ENCODE results near the gene LRFN4. TPM values are rescaled to one million over a fixed set of nuclear protein-coding genes. Genes with fewer than 3 reads are reported as not detected.
A peak's percentile ranks its signal among the peaks of the same experiment; 100 is the strongest.

Gene LRFN4
- total RNA-seq, 2 donors from 2014 or later: 20.7 to 51.7 TPM

DNA sequence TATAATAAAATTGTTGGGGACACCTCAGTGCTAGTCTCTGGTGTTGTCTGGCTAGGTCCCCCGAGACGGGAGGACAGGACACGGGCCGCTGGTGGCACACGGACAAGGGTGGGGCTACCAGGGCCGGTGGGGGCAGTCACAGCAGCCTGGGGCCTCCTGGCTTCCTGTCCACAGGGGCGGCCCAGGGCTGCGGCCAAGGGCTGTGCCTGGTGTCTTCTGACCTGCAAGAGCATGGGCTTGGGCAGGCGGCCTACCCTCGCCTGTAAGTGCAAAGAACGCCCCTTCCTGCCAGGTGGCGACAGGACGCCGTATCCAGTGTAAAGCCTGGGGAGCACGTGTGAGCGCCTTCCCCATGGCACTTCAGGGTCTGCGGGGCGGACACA, 3.6 kb downstream of the LRFN4 start:
- no peak for DNase-seq
- H3K9me3 ChIP-seq: no peaks in the 10 kb centered on the region
- no peak for TF ChIP-seq CTCF (IDR thresholded peaks at IDR 0.05)
- no peaks in the 10 kb centered on the region for H3K36me3 ChIP-seq
- H3K27me3 ChIP-seq: no peaks in the 10 kb centered on the region
- intact Hi-C loops (cut with DNase I): no loop called here
- no peak overlapping the region for H3K27ac ChIP-seq
- H3K4me3 ChIP-seq: no peak overlapping the region
- H3K4me1 ChIP-seq: peaks cover 11% of the 10 kb centered on the region
- no peak overlapping the region for H3K9ac ChIP-seq (ENCODE audit: low read depth in 2 of 2, low read length in 2 of 2)

GRCh38 chr11:66861038-66861773, 4.3 kb downstream of the LRFN4 start:
- no peak for DNase-seq
- TF ChIP-seq CTCF (IDR thresholded peaks at IDR 0.05): no peak
- Histone ChIP-seq H3K9ac (ENCODE audit: low read depth in 2 of 2, low read length in 2 of 2) (no peak overlapping the region), H3K9me3 (no peaks in the 10 kb centered on the region), H3K4me3 (no peak overlapping the region), H3K27ac (no peak overlapping the region), H3K36me3 (no peaks in the 10 kb centered on the region), H3K4me1 (peaks cover 9% of the 10 kb centered on the region), H3K27me3 (no peaks in the 10 kb centered on the region)
- intact Hi-C loops (cut with DNase I): no loop called here

DNA sequence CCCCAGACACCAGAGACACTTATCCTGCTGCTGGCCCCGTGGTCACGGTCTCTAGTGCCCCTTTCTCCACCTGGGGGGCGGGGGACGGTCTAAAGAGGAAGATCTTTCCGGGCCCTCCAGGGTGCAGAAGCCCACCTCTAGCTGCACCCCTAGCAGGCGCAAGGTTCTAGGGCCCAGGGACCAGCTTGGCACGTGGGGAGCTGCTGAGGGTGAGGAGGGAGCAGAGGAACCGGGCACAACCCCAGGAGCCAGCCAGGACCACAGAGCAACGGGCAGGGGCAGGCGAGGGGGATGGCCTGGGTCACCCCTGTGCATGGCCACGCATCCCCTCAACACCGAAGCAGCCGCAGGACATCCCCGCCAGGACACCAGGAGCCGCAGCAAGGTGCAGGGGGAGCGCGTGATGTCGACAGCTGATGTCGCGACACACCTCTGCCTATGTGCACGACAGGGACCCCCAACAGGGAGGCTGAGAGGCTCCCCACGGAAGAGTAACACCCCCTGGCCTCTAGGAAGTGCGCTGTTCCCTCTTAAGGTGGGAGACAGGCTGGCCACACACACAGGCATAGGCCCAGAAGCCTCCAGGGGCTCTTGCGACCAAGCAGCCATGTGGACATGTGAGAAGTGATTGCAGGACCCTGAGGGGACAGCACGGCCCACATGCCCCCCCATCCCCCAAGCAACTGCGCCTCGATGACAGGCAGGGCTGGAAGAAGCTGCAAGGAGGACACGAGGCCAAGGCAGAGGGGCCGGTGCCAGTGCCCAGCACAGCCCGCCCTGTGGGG, 5.1 kb downstream of the LRFN4 start:
- intact Hi-C loops (cut with DNase I): no loop called here
- no peak for TF ChIP-seq CTCF (IDR thresholded peaks at IDR 0.05)

GRCh38 chr11:66862559-66863037, 5.7 kb downstream of the LRFN4 start:
- H3K36me3 ChIP-seq: no peaks in the 10 kb centered on the region
- intact Hi-C loops (cut with DNase I): no loop called here
- H3K27me3 ChIP-seq: no peaks in the 10 kb centered on the region
- H3K9ac ChIP-seq (ENCODE audit: low read depth in 2 of 2, low read length in 2 of 2): no peak overlapping the region
- H3K27ac ChIP-seq: no peak overlapping the region
- peaks cover 6% of the 10 kb centered on the region for H3K4me1 ChIP-seq
- H3K4me3 ChIP-seq: no peak overlapping the region
- no peaks in the 10 kb centered on the region for H3K9me3 ChIP-seq
- no peak for DNase-seq
- no peak for TF ChIP-seq CTCF (IDR thresholded peaks at IDR 0.05)

More for the DNA sequence above, 5.1 kb downstream of the LRFN4 start:
- no peaks in the 10 kb centered on the region for H3K27me3 ChIP-seq
- H3K9ac ChIP-seq (ENCODE audit: low read depth in 2 of 2, low read length in 2 of 2): no peak overlapping the region
- H3K9me3 ChIP-seq: no peaks in the 10 kb centered on the region
- H3K4me3 ChIP-seq: no peak overlapping the region
- peaks cover 9% of the 10 kb centered on the region for H3K4me1 ChIP-seq
- H3K36me3 ChIP-seq: no peaks in the 10 kb centered on the region
- no peak overlapping the region for H3K27ac ChIP-seq
- DNase-seq: no peak

- DNase-seq: peak; percentile 80
- H3K9me3 ChIP-seq: no peaks in the 10 kb centered on the region
- H3K4me1 ChIP-seq: peaks cover 5% of the 10 kb centered on the region
- H3K36me3 ChIP-seq: no peaks in the 10 kb centered on the region
- H3K27me3 ChIP-seq: no peaks in the 10 kb centered on the region
- H3K4me3 ChIP-seq: no peak overlapping the region
- no peak for TF ChIP-seq CTCF (IDR thresholded peaks at IDR 0.05)
- peak overlapping the region; percentile 49 to 53 for H3K9ac ChIP-seq (ENCODE audit: low read depth in 2 of 2, low read length in 2 of 2)
- H3K27ac ChIP-seq: peak overlapping the region; percentile 64
- intact Hi-C loops (cut with DNase I): no loop called here
Observed at GRCh38 chr11:66863428-66864125, 6.7 kb downstream of the LRFN4 start.
